Stimulated activated CD4-positive, alpha-beta T cell treated with anti-CD3 and anti-CD28 coated beads, TNF-alpha, amount 100 ng/mL, for 1 hour (primary cell): Measurements from ENCODE around the gene CLCN1.

Source experiments
- DNase-seq, 3 donors: peaks; one replicate each; pipeline ENCODE4 v3.0.0-alpha.2; 2020; ENCODE audit warnings: low read depth in 3 of 3, low spot score in 1 of 3

Gene CLCN1

GRCh38 chr7:143395187-143396149 lies 79.6 kb downstream of the CLCN1 start:
- no peak for DNase-seq

- DNase-seq = no peak
These were observed 80.3 kb downstream of the CLCN1 start for GRCh38 chr7:143396182-143396581.

GRCh38 chr7:143396625-143397556 lies 81.0 kb downstream of the CLCN1 start:
- no peak for DNase-seq

GRCh38 chr7:143397710-143398530 lies 82.0 kb downstream of the CLCN1 start:
- no peak for DNase-seq

GRCh38 chr7:143398616-143399015 lies 82.7 kb downstream of the CLCN1 start:
- DNase-seq = no peak

GRCh38 chr7:143399151-143399550 lies 83.2 kb downstream of the CLCN1 start:
- DNase-seq = no peak

- DNase-seq = no peak
These were observed 83.7 kb downstream of the CLCN1 start for GRCh38 chr7:143399642-143400041.

- no peak for DNase-seq
These were observed 85.4 kb downstream of the CLCN1 start for GRCh38 chr7:143401265-143401664.
